Activated T-cell treated with anti-CD3 and anti-CD28 coated beads for 1 hour (primary cell): ENCODE data around the gene HS3ST4.

Source experiments
- DNase-seq: peaks from one replicate; pipeline ENCODE4 v3.0.0-alpha.2; 2020; ENCODE audit warnings: low read depth

Gene HS3ST4

DNA sequence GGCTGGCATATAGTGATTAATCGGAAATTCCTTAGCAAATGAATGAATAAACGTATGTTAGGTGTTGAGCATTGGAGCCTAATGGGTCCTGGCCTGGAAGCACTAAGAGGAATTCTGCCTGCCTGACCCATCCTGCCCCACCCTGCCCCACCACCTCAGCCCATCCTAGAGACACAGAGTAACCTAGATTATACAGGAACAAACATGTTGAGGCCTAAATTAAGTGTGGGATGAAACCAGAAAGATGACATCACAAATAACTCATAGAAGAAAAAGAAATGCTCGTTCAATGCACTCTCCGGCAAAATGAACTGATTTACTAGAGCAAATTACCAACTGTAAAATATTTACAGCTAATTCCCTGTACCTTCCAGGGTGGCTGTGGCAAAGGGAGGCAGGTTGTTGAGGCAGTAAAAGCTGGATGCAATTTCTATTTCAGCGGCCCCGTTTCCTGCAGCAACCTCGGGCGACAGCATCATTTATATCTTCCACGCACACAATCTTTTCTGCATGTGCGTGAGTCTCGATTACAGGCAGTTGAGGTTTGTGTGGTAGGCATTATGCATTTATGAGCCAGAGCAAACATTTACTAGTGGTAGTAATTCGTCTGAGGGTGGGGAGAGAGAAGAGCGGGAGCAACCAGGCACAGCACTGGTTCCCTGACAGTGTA lies 417.2 kb downstream of the HS3ST4 start:
- DNase-seq, result no peak

DNA sequence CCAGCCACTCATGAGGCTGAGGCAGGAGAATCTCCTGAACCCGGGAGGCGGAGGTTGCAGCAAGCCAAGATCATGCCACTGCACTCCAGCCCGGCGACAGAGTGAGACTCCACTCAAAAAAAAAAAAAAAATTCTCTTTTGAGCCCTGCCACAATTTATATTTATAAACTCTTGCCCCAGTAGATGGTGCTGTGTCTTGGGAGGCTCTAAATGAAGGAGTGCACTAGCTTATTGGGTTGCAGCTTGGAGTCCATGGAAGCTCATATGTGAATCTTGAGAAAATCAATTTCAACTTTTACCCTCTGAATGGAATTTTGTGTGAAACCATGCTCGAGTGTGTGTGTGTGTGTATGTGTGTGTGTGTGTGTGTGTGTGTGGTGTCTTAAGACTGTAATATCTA lies 420.1 kb downstream of the HS3ST4 start:
- DNase-seq, result no peak

DNA sequence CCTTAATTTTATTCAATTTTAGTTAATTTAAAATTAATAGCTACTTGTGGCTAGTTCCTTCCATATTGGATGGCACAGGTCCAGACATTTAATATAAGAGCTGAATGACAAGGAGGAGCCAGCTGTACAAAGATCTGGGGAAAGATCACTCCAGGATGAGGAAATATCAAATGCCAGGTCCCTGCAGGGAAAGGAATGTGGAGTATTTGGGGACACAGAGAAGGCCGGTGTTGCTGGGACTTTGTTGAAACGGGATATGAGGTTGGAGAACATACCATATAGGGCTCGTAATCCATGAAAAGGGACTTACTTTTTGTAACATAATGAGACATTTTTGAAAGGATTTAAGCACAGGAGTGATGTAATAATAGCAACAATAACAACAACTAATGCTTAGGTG lies 426.8 kb downstream of the HS3ST4 start:
- no peak for DNase-seq

GRCh38 chr16:26120729-26121128 lies 429.0 kb downstream of the HS3ST4 start:
- DNase-seq, result no peak

- no peak for DNase-seq
These were observed 436.5 kb downstream of the HS3ST4 start for GRCh38 chr16:26128296-26128695.

- DNase-seq, result no peak
These were observed 438.2 kb downstream of the HS3ST4 start for GRCh38 chr16:26129997-26130396.

DNA sequence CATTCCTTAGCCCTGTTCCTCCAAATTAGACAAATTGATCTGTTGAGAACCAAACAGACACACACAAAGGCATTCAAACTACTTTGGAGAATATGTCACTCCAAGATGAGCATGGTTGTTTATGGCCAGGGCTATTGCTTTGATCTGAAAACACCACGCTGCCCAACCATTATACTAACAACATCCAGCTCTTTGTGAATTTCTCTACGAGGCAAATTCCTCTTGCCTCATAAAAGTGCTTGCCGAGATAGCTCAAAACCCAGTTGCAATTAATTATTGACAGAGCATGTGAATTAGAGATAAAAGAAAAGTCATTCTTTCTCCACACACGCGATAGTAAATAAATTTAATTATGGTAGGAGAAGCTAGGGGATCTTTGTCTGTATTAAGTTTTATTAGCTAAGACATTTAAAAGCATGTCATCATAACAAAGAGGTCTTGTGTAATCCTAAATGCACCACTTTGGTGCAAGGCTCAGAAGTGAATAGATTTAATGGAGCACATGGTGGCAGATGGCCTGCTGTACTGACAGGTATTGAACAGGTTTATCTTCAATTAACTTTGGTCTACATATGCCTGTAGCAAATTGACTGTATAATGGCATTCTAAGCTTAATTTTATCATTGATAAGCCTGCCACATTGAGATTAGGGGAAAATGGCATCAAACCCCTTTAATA lies 441.8 kb downstream of the HS3ST4 start:
- DNase-seq, result no peak

- DNase-seq, result no peak
These were observed 442.8 kb downstream of the HS3ST4 start for GRCh38 chr16:26134588-26134987.

DNA sequence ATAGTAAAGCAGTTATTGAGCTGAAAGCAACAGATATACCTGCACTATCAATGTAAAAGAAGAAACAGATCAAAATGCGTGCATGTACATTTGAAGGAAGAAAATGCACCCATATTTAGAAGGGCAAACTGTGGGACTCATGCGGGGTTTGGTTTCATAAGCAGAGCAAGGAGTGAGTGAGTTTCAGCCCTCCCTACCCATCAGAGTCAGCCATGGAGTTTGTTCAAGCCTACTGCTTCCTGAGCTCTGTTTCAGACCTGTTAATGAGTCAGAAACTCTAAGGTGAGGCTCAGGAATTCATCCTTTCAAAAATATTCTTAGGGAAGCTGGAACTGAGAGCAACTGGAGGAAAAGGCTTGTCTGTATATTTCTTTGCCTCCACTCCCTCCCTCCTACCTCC lies 446.2 kb downstream of the HS3ST4 start:
- no peak for DNase-seq

DNA sequence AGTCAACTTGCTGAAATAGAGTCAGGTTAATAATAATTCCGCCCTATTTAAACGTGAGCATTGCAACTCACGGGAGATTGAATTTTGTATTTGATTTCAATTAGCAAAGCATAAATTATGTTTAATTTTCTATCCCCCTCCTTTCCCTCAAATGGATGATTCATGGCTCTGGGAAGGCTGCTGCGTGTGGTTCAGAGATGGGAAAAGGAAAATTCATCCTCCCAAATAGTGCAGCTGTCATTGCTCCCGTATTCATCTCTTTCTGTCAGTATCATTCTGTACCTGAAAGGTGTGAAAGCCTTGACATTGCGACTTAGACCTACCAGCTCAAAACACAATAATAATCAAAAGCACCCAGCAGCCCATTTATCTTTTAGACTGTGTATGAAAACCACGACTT lies 447.3 kb downstream of the HS3ST4 start:
- no peak for DNase-seq

DNA sequence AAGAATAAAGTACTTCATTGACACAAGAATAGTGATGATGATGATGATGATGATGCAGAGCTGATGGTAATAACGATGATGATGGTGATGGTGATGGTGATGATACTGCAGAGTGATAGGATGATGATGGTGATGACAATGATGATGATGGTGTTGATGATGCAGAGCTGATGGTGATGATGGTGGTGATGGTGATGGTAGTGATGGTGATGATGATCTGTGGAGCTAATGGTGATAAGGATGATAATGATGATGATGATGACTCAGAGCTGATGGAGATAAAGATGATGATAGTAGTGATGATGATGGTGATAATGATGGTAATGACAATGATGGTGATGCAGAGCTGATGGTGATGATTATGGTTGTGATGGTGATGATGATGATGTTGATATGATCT lies 448.1 kb downstream of the HS3ST4 start:
- DNase-seq, result no peak

GRCh38 chr16:26149364-26150190 lies 457.8 kb downstream of the HS3ST4 start:
- DNase-seq, result no peak

GRCh38 chr16:26155221-26155620 lies 463.5 kb downstream of the HS3ST4 start:
- no peak for DNase-seq

DNA sequence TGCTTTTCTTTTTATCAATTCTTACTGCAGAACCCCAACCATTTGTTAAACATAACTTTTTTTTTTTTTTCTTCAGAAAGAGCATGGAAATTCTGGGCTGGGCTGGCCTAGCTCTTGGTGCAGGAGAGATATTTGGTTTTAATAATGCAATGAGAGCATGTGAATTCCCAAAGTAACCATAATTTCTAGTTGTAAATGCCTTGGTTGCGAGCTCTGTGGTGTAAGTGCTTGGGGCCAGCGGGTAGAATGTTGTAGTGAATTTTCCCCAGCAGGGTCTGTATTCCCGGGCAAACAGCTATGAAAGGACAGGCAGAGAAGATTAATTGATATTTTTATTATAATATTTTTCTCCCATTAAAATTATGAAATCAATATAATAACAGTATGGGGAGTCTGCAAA lies 465.6 kb downstream of the HS3ST4 start:
- DNase-seq, result no peak

- DNase-seq, result no peak
These were observed 466.5 kb downstream of the HS3ST4 start for GRCh38 chr16:26158142-26158759.

DNA sequence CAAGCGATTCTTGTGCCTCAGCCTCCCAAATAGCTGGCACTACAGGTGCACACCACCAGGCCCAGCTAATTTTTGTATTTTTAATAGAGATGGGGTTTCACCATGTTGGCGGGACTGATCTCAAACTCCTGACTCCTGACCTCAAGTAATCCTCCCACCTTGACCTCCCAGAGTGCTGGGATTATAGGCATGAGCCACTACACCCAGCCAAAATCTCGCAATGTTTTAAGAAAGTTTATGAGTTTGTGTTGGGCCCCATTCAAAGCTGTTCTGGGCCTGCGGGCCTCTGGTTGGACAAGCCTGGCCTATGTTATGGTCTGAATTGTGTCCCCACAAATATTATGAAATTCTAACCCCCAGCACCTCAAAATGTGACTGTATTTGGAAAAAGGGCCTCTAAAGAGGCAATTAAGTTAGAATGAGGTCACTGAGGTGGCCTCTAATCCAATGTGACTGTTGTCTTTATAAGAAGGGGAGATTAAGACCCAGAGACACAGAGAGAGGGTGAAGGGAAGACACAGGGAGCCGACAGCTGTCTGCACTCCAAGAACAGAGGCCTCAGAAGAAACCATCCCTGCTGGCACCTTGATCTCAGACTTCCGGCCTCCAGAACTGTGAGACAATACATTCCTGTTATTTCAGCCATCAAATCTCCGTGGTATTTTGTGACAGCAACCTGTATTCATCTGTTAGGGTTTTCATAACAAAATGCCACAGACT lies 469.9 kb downstream of the HS3ST4 start:
- DNase-seq, result no peak

GRCh38 chr16:26169473-26169872 lies 477.7 kb downstream of the HS3ST4 start:
- DNase-seq, result no peak

DNA sequence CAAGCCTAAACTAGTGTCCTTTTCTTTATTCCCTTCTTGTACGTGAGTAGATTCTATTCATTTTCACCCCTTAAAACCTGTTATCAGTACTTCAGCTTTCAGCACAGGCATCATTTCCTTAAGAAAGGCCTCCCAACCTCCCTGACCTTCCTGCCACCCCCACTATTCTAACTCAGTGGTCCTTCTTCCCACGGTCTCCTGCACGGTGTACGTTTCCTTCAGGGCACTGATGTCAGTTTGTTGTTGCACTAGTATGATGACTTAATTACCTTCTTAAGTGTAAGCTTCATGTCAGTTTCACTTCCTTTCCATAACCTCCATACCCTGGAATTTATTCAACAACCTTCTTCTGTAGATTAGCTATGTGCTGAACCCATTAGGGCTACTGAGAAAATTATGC lies 484.2 kb downstream of the HS3ST4 start:
- DNase-seq, result no peak

DNA sequence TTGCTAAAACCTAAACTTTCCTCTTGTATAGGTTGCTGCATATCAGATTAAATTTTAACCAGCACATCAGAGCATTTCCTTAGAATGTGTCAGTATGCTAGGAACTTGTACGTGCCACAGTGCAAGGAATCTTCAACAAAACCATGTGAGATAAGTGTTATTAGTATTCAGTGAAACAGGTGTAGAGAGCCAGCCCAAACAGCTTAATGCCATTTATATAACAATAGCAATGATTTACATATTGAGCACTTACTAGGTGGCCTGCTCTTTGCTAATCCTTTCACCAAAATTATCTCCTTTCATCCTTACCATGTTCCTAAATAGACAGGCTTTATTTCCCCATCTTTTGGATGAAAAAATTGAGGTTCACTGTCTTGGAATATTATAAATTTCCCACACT lies 485.7 kb downstream of the HS3ST4 start:
- DNase-seq, result no peak

DNA sequence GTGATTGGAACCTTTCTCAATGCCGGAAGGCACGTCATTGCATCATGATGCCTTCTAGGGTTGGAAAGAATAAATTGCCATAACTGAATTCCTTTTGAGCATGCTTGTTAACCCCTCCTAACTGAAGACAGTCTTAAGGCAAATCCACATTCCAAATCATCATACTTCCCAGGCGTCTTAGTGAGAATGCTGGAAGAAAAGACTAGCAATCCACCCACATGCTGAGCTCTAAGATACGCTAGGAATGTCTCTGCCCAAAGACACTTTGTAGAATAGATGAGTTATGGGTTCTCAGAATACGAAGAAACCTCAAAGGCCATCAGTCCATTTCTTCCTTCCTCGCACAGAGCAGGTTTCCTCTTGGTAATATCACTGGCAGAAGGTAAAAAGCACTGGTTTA lies 486.5 kb downstream of the HS3ST4 start:
- no peak for DNase-seq

- DNase-seq, result no peak
These were observed 494.4 kb downstream of the HS3ST4 start for GRCh38 chr16:26186091-26186615.
